Measurements from ENCODE around the gene RTN1. TPM values are rescaled to one million over a fixed set of nuclear protein-coding genes. Genes with fewer than 3 reads are reported as not detected.

Gene RTN1
- total and polyA plus RNA-seq, 2 experiments from 2014 or later: 4.2 to 4.3 TPM

DNA sequence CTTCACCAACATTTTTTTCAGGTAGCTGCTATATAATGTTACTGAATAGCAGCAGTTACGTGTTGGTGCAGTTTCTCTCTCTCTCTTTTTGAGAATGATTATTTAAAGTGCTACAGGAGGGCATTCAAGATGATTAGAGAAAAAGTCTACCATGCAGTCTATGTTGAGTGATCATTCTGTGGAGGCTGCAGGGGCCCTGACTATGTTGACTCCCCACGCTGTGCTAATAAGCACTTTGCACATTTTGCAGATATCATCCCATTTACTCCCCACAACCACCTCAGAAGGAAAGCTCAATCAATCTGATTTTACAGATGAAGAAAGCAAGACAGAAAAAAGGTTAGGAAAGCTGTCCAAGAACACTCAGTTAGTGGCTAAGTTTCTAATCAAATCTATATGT, 87.8 kb downstream of the RTN1 start (continued):
- TF ChIP-seq, protein P1, sequence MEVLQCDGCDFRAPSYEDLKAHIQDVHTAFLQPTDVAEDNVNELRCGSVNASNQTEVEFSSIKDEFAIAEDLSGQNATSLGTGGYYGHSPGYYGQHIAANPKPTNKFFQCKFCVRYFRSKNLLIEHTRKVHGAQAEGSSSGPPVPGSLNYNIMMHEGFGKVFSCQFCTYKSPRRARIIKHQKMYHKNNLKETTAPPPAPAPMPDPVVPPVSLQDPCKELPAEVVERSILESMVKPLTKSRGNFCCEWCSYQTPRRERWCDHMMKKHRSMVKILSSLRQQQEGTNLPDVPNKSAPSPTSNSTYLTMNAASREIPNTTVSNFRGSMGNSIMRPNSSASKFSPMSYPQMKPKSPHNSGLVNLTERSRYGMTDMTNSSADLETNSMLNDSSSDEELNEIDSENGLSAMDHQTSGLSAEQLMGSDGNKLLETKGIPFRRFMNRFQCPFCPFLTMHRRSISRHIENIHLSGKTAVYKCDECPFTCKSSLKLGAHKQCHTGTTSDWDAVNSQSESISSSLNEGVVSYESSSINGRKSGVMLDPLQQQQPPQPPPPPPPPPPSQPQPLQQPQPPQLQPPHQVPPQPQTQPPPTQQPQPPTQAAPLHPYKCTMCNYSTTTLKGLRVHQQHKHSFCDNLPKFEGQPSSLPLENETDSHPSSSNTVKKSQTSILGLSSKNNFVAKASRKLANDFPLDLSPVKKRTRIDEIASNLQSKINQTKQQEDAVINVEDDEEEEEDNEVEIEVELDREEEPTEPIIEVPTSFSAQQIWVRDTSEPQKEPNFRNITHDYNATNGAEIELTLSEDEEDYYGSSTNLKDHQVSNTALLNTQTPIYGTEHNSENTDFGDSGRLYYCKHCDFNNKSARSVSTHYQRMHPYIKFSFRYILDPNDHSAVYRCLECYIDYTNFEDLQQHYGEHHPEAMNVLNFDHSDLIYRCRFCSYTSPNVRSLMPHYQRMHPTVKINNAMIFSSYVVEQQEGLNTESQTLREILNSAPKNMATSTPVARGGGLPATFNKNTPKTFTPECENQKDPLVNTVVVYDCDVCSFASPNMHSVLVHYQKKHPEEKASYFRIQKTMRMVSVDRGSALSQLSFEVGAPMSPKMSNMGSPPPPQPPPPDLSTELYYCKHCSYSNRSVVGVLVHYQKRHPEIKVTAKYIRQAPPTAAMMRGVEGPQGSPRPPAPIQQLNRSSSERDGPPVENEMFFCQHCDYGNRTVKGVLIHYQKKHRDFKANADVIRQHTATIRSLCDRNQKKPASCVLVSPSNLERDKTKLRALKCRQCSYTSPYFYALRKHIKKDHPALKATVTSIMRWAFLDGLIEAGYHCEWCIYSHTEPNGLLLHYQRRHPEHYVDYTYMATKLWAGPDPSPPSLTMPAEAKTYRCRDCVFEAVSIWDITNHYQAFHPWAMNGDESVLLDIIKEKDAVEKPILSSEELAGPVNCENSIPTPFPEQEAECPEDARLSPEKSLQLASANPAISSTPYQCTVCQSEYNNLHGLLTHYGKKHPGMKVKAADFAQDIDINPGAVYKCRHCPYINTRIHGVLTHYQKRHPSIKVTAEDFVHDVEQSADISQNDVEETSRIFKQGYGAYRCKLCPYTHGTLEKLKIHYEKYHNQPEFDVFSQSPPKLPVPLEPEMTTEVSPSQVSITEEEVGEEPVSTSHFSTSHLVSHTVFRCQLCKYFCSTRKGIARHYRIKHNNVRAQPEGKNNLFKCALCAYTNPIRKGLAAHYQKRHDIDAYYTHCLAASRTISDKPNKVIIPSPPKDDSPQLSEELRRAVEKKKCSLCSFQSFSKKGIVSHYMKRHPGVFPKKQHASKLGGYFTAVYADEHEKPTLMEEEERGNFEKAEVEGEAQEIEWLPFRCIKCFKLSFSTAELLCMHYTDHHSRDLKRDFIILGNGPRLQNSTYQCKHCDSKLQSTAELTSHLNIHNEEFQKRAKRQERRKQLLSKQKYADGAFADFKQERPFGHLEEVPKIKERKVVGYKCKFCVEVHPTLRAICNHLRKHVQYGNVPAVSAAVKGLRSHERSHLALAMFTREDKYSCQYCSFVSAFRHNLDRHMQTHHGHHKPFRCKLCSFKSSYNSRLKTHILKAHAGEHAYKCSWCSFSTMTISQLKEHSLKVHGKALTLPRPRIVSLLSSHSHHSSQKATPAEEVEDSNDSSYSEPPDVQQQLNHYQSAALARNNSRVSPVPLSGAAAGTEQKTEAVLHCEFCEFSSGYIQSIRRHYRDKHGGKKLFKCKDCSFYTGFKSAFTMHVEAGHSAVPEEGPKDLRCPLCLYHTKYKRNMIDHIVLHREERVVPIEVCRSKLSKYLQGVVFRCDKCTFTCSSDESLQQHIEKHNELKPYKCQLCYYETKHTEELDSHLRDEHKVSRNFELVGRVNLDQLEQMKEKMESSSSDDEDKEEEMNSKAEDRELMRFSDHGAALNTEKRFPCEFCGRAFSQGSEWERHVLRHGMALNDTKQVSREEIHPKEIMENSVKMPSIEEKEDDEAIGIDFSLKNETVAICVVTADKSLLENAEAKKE (CRISPR knock-in tag; IDR thresholded peaks at IDR 0.05): no peak
- TF ChIP-seq NANOG (IDR thresholded peaks at IDR 0.05; ENCODE audit: borderline replicate concordance) (no peak), EZH2 (IDR thresholded peaks at IDR 0.05; ENCODE audit: low read depth, unreplicated experiment) (no peak), STAT1 (IDR thresholded peaks at IDR 0.05; ENCODE audit: unreplicated experiment) (no peak), CREB1 (CRISPR knock-in tag; IDR thresholded peaks at IDR 0.05; ENCODE audit: low read depth) (no peak)
- TF ChIP-seq, protein P2, sequence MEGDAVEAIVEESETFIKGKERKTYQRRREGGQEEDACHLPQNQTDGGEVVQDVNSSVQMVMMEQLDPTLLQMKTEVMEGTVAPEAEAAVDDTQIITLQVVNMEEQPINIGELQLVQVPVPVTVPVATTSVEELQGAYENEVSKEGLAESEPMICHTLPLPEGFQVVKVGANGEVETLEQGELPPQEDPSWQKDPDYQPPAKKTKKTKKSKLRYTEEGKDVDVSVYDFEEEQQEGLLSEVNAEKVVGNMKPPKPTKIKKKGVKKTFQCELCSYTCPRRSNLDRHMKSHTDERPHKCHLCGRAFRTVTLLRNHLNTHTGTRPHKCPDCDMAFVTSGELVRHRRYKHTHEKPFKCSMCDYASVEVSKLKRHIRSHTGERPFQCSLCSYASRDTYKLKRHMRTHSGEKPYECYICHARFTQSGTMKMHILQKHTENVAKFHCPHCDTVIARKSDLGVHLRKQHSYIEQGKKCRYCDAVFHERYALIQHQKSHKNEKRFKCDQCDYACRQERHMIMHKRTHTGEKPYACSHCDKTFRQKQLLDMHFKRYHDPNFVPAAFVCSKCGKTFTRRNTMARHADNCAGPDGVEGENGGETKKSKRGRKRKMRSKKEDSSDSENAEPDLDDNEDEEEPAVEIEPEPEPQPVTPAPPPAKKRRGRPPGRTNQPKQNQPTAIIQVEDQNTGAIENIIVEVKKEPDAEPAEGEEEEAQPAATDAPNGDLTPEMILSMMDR (conservative IDR thresholded peaks at IDR 0.05; ENCODE audit: low read depth in 2 of 2): no peak

DNA sequence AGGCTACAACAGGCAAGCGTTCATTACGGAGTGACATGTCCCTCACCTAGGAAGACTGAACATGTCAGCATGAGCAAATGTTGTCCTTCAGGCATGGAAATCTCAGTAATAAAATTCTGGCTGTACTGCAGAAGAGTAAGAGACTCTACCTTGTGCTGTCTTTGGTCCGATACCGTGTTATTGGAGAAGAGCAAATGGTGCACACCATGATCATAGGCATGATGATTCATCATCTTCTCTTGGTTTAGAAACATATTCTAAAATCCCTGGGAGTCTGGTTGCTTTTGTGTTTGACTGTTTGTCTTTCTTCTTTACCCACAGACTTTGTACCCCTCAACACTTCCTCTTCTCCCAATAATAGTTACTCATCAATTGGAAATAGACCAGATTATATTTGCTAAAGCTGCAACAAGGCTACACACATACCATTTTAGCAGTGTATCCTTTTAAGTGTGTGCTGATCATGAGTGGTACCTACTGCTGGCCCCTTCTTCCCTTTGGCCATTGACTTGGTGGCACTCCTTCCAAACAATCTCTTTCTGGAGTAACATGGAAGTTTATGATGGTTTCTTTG, 93.5 kb downstream of the RTN1 start:
- no peak for TF ChIP-seq POLR2AphosphoS5 (IDR thresholded peaks at IDR 0.05; ENCODE audit: low read depth)
- TF ChIP-seq STAT1 (IDR thresholded peaks at IDR 0.05; ENCODE audit: unreplicated experiment): no peak
- TF ChIP-seq JUNB (IDR thresholded peaks at IDR 0.05; ENCODE audit: unreplicated experiment): no peak
- Mint-ChIP-seq H3K27ac (no peak overlapping the region), H3K27me3 (ENCODE audit: insufficient read depth, low read depth, poor library complexity) (no peaks in the 10 kb centered on the region), H3K36me3 (ENCODE audit: low read depth) (no peaks in the 10 kb centered on the region), H3K4me3 (no peak overlapping the region), H3K9me3 (no peaks in the 10 kb centered on the region), H3K4me1 (peaks cover 8% of the 10 kb centered on the region; the same call in 2 of the 3 replicates)
- H3K36me3 ChIP-seq (ENCODE audit: insufficient read depth): no peaks in the 10 kb centered on the region
- H3K4me2 ChIP-seq: no peak overlapping the region
- no peaks in the 10 kb centered on the region for H3K4me1 ChIP-seq (ENCODE audit: insufficient read depth)
- no peak overlapping the region for H3K27ac ChIP-seq (ENCODE audit: low read depth)
- H3K4me3 ChIP-seq: no peak overlapping the region
- no peaks in the 10 kb centered on the region for H3F3A ChIP-seq (replicated peaks; ENCODE audit: low read depth)
- ATAC-seq (no peak), DNase-seq (ENCODE audit: low spot score) (no peak)
- H3K27me3 ChIP-seq (ENCODE audit: insufficient read depth): no peaks in the 10 kb centered on the region
- H4K20me1 ChIP-seq (replicated peaks; ENCODE audit: insufficient read depth): no peaks in the 10 kb centered on the region
- H3K79me2 ChIP-seq (replicated peaks; ENCODE audit: insufficient read depth): no peaks in the 10 kb centered on the region
- no peak overlapping the region for H2AFZ ChIP-seq
- no peaks in the 10 kb centered on the region for H3K9me2 ChIP-seq (ENCODE audit: insufficient read depth)
